KOPT-K1 (cell line): ENCODE measurements around the gene ESPNL.
"Not testable (repeated sequence)": the region's sequence is repeated elsewhere in the genome, so short reads cannot be mapped to it uniquely, and the experiment has no call there.

Experiments used
- H3K27ac ChIP-seq: fragments of 200-600 bp; sonication (generic); 2 replicates; pipeline ENCODE4 v1.5.1; 2016; ENCODE audit warnings: antibody characterized with exemption, mild to moderate bottlenecking, low read depth, low read length; ENCODE audit not compliant: poor library complexity, severe bottlenecking
- H3K36me3 ChIP-seq: fragments of 200-600 bp; sonication (generic); 2 replicates; pipeline ENCODE4 v1.5.1; 2017; ENCODE audit warnings: antibody characterized with exemption, mild to moderate bottlenecking, low read length, moderate library complexity; ENCODE audit not compliant: insufficient read depth
- H3K9me3 ChIP-seq: fragments of 200-600 bp; sonication (generic); 2 replicates; pipeline ENCODE4 v1.5.1; 2017; ENCODE audit warnings: antibody characterized with exemption, low read length, mild to moderate bottlenecking; ENCODE audit not compliant: insufficient read depth, poor library complexity, severe bottlenecking

The ESPNL gene

DNA sequence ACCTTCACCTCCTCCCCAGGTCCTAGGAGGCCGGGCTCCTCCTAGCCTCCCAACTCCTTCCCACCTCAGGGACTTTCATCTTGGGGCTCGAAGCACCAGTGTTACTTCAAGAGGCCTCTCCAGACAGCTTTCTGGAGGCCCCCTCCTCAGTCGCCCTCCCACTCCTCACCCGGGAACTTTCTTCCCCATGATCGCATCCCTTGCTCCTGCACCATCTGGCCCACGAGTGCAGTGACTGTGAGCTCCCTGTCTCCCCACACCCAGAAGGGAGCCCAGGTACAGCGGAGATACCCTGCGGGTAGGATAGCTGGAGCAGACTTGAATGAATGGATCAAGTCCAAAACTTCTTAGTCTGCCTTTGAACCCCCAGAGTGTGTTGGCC lies 64.8 kb downstream of the ESPNL start:
- Histone ChIP-seq H3K9me3 (no peaks in the 10 kb centered on the region), H3K36me3 (peaks cover 36% of the 10 kb centered on the region), H3K27ac (no peak overlapping the region)

DNA sequence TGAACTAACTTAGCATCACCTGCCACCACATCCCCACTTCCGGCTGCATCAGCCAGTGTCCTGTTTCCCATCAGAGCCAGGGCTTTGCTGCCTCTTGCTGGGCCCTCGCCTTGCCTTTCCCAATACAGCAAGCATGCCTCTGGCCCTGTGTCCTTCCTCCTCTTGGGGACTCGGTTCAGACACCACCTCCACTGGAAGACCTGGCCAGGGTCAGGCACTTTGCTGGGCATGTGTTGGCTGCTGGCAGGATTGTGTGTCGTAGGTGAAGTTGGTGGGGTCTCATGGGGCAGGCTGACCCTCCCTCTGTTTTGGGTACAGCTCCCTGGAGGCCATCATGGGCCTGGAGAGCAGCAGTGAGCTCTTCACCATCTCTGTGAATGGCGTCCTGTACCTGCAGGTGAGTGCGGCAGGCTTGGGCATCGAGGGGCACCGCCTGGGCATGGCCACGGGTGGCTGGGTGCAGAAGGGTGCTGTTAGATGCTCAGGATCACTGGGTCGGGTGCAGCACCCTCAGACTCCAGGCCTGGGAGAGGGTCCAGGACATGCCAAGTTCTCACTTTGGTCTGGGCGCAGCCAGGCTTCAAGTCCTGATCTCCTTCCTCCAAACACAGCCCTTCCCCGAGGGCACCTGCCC lies 65.3 kb downstream of the ESPNL start:
- H3K36me3 ChIP-seq, result peaks cover 41% of the 10 kb centered on the region
- H3K9me3 ChIP-seq, result no peaks in the 10 kb centered on the region
- H3K27ac ChIP-seq, result no peak overlapping the region

DNA sequence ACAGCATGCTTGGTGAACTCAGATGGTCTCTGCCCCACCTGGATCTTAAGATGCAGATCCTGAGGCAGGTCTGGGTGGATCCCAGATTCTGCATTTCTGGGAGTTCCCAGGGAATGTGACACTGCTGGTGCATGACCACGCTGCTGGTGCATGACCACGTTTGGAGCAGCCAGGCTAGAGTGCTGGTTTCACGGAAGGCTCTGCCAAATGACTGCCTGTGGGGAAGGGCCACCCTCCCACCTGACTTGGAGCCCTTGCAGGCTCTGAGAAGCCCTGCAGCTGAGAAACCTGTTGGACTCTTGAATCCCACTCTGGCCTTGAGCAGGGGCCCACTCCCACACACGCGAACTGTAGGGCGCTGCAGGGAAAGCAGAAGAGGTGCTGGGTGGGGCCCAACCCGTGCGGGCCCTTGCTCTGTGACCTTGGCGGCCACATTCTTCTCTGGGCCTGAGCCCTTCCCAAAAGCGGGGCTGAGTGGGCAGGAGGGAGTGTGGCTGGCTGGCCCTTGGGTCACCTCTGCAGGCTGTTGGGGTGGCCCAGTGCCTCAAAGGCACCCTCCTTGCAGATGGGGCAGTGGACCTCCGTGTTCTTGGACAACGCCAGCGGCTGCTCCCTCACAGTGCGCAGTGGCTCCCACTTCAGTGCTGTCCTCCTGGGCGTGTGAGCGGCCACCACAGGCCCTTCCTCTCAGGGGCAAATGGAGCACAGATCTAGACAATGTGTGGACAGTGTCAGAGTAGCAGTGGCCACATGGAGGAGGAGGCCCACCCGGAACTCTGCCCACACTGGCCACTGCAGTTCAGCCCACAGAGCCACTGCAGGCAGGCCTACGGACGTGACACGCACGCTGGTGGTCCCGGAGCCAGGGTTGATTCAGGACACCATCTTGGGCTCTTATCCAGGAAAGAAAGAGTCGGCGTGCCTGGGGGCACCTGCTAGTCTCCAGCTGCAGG lies 66.5 kb downstream of the ESPNL start:
- H3K27ac ChIP-seq, result no peak overlapping the region
- H3K36me3 ChIP-seq, result peaks cover 54% of the 10 kb centered on the region
- no peaks in the 10 kb centered on the region for H3K9me3 ChIP-seq

DNA sequence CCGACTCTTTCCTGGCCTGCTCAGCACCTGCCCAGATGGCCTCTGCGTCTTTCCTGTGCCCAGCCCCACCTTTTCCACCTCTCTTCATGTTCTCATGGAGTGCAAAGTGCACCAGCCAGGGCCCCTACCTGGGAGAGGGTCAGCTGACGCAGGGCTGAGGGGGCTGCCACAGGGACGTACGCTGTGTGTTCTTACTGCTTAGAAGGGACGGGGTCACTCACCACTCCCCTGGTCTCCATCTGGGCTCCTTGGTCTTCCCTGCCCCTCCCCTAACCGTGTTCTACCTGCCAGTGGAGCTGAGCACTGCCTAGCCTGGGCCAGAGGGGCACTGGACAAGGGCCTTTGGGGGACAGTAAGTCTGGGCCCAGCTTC lies 67.2 kb downstream of the ESPNL start:
- no peak overlapping the region for H3K27ac ChIP-seq
- H3K9me3 ChIP-seq, result no peaks in the 10 kb centered on the region

DNA sequence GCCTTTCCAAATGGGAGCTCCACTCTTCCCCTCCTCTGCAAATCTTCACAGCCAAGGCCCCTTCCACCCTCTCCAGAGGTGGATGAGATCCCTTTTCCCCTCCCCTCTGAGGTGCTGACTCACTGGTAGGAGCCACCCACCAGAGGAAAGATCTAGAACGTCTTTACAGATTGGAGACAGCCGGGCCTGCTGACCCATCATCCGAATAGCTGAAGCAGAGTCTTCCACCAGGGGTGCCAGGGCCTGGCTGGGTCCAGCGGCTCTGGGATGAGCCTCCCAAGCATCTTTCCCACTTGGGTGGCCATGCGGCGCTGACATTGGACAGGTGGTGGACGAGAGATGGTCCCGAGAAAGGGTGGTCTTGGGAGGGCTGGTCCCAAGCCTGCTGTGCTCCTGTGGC lies 67.6 kb downstream of the ESPNL start:
- H3K36me3 ChIP-seq, result peaks cover 65% of the 10 kb centered on the region
- no peaks in the 10 kb centered on the region for H3K9me3 ChIP-seq
- no peak overlapping the region for H3K27ac ChIP-seq

More for the DNA sequence above, 67.2 kb downstream of the ESPNL start:
- peaks cover 61% of the 10 kb centered on the region for H3K36me3 ChIP-seq

DNA sequence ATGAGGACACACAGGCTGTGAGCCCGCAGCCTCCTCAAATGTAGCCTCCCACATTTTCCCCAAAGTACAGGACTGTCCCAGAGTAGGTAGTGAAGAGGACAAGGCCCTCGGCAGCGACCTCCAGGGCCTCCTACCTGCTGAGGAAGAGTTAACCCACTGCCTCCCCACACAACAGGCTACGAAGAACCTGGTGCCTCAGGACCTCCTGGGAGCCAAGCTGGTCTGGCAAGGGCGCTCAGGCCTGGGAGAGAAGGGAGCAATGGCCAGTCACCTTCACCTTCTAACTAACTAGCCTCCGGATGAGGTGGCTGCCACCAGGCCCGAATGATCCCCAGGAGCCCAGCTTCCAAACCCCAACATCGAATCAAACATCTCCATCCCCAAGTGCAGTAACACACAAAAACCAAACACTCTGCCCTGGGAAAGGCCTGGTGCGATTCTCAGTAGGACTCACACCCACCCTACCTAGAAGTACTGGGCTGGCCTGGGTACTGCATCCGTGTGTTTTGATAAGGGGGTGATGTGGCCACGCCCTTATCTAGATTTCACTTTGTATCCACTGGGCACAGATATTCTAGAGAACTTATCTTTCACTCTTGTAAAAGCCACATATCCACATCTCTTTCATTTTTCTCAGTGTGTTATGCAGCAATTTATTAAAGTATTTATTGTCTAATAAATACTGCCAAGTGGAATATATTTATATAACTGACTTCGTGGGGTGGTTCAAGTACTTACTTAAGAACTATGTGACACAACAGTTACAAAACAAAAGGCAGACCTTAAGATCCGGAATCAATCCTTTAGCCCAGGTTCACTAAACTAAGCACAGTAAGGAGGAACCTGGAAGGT lies 68.3 kb downstream of the ESPNL start:
- H3K27ac ChIP-seq, result no peak overlapping the region
- peaks cover 71% of the 10 kb centered on the region for H3K36me3 ChIP-seq
- H3K9me3 ChIP-seq, result no peaks in the 10 kb centered on the region

DNA sequence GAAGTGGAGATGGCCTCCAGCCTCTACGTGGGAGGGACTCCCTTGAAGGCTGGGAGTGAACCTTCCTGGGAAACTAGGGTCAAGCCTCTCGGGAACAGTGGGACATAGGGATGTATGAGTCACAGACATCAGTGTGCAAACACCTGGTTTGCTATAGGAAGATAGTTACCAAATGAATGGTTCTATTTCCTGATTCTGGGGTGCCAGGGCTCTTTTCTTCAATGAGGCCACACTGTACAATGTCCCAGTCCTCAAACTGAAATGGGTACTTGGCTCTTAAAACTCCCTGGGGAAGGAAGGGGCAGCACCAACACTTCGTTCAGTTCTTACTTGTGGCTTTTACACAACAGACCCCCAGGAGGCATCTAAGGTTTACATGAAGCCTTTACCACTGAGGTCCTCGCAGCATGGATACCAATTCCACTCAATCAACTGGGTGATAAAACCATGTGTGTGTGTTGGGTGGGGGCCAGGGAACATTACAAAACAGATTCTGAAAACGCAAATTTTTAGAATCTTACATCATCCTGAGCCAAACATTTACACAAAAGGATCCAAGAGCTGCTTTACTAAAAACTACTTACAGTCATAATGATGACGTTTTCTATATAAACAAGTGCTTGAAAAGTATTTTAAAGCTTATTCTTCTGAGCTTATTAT lies 69.0 kb downstream of the ESPNL start:
- Histone ChIP-seq H3K9me3 (no peaks in the 10 kb centered on the region), H3K36me3 (peaks cover 79% of the 10 kb centered on the region), H3K27ac (no peak overlapping the region)

DNA sequence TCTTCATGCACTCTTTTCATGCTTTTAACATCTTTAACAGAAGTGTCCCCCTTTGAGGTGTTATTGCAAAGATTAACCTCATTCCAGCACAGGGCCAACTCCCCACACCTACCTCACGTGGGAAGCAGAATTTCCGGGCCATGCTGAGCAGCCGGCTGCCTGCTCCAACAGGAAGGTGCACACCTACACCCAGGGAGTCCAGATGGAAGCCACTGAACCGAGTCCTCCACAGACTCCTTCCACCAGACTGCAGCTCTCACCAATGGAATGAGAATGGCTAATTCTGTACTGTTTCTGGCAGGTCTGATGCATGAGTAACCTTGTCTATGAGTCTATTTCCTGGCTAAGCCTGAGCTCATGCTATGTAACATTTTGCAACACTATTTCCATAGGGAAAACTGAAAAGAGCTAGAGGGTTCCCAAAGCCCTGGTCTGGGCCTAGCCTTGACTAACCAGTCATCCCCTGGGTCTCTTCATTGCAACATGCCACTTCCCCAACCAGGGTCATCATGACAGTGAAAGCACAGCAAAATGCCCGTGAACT lies 69.6 kb downstream of the ESPNL start:
- H3K9me3 ChIP-seq, result no peaks in the 10 kb centered on the region
- H3K36me3 ChIP-seq, result peaks cover 85% of the 10 kb centered on the region
- no peak overlapping the region for H3K27ac ChIP-seq

DNA sequence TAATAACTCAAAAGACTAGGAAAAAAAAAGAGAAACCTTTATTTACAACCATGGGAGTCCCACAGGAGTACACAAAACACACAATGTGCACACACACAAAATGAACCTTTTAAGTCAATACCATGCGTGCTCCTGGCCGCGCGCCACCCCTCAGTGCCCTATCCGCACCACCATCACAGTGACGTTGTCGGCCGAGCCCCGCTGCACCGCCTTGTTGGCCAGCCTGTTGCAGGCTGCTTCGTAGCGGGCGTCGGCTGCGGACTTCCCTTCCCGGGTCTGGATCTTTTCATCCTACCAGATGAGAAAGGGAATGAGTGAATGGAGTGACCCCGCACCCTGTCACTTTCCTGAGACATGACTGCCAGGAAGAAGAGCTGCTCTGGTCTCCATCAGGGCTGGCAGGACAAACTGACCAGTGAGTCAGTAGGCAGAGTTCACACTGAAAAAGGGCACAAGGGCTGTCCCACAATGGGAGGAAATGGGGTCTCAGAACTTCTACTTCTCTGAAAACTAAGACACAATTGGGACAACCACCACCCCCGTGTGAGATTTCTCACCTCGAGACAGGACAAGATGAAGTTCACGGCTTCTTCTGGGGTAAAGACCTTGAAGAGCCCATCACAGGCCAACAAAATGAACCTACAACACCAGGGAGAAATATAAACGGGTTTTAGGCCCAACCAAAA lies 70.4 kb downstream of the ESPNL start:
- Histone ChIP-seq H3K36me3 (peaks cover 93% of the 10 kb centered on the region), H3K9me3 (no peaks in the 10 kb centered on the region), H3K27ac (no peak overlapping the region)

DNA sequence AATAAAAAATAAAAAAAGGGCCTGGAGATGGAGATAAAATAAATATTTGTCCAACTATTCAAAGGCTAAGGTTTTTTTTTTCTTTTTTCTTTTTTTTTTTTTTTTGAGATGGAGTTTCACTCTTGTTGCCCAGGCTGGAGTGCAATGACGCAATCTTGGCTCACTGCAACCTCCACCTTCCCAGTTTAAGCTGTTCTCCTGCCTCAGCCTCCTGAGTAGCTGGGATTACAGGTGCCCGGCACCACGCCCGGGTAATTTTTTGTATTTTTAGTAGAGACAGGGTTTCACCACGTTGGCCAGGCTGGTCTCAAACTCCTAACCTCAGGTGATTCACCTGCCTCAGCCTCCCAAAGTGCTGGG lies 70.9 kb downstream of the ESPNL start:
- not testable (repeated sequence) for H3K9me3 ChIP-seq, H3K27ac ChIP-seq
- peaks cover 98% of the 10 kb centered on the region for H3K36me3 ChIP-seq

DNA sequence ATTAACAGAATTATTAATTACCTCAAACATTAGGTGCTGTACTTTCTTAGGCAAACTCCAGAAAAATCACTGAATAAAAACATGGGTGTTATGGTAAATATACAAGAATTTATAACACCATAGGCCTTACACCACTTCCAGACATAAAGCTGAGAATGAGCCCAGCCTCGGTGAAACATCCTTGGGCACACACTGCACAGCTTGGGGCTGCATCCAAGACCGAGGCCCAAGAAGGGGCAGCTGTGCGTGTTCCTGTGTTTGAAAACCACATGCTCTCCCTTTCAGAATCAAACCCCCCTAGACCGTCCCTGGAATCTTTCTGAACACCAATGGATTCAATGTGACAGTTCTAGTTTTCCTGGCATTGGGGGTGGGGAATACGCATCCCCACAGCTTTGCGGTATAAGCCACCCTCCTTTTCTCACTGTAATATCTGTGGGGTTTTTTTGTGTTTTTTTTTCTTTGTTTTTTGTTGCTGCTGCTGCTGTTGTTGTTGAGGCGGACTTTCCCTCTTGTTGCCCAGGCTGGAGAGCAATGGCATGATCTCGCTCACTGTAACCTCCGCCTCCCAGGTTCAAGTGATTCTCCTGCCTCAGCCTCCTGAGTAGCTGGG lies 71.5 kb downstream of the ESPNL start:
- Histone ChIP-seq H3K9me3 (no peaks in the 10 kb centered on the region), H3K36me3 (peaks cover 98% of the 10 kb centered on the region), H3K27ac (no peak overlapping the region)

DNA sequence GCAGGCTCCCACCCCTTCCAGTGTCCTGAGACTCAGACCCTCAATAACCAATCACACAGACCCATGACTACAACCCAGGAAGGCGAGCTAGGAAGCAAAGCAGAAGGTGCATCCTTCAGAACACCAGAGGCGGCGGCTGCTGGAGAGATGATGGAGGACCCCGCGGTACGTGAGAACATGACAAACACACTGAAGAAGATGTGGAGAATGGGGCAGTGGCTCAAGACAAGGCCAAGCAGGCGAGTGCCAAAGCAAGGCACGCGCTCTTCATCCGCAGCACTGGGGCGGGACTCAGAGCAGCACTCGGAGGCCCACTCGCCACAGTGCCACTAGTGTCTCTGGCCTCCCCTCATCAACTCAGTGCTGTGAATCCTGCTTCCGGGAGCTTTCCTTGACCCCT lies 72.3 kb downstream of the ESPNL start:
- Histone ChIP-seq H3K36me3 (peaks cover 98% of the 10 kb centered on the region), H3K9me3 (no peaks in the 10 kb centered on the region), H3K27ac (no peak overlapping the region)

DNA sequence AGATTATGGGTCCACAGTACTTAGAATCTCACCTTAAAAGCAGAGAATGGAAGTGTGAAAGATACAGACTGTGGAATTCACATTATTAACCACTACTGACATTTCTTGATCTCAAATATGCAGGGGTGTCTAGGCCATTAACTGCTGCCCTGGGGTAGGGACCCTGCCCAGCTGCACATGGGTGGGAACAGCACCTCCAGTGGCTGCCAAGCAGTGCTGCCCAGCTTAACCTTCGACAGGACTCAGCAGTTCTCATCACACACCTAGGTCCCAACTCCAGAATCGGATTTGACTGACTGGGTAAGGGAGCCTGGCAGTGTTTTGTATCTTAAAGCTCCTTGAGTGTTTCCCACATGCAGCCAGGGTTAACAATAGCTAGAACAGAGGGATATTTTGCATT lies 73.6 kb downstream of the ESPNL start:
- Histone ChIP-seq H3K36me3 (peaks cover 99% of the 10 kb centered on the region), H3K9me3 (no peaks in the 10 kb centered on the region), H3K27ac (no peak overlapping the region)

DNA sequence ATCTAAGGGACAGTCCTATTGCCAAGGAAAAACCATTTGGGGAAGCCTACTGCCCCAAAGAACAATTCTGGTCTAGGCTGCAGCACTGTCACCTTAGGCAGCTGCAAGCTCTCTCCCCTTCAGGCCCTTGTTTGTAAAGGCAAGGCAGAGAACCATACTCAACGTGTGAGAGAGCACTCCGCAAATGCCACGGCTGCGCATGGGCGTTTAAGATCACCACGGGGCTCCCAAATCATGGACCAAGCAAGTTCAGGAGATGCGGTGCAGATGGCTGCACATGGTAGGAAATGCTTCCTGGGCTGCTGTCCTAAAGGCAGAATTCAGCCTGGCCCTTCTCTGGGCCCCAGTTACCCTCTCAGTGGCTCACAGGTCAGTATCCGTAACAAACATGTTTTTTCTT lies 74.2 kb downstream of the ESPNL start:
- Histone ChIP-seq H3K27ac (no peak overlapping the region), H3K9me3 (no peaks in the 10 kb centered on the region), H3K36me3 (peaks cover 99% of the 10 kb centered on the region)
